ENCODE measurements around the gene PLXNC1.

PLXNC1 gene

GRCh38 chr12:94157181-94157580 lies 8.8 kb downstream of the PLXNC1 start:
- DNase-seq (ENCODE audit: insufficient read length, low spot score) = no peak
- no peak for FAIRE-seq

GRCh38 chr12:94157981-94158411 lies 9.6 kb downstream of the PLXNC1 start:
- FAIRE-seq = no peak
- DNase-seq (ENCODE audit: insufficient read length, low spot score) = no peak

GRCh38 chr12:94158666-94159065 lies 10.3 kb downstream of the PLXNC1 start:
- DNase-seq (ENCODE audit: insufficient read length, low spot score) (no peak), FAIRE-seq (no peak)

GRCh38 chr12:94162108-94162507 lies 13.7 kb downstream of the PLXNC1 start:
- FAIRE-seq (no peak), DNase-seq (ENCODE audit: insufficient read length, low spot score) (no peak)

DNA sequence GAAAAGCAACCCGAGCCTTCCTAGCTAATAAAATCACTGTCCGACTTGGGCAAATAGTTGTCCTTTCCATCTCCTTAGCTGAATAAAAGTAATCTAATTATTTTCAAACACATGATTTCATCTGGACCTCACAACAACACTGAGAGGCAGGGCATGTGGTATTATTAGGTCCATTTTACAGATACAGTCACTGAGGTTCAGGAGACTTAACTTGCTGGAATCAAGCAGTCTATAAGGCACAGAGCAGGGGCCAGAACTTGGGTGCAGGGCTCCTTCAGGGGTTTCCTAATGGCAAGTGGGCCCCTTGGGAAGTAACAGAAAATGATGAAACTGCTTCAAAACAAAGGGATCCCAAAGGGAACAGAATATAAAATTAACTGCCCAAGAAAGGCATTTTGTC lies 15.5 kb downstream of the PLXNC1 start:
- DNase-seq (ENCODE audit: insufficient read length, low spot score) (no peak), FAIRE-seq (no peak)

GRCh38 chr12:94165138-94165537 lies 16.8 kb downstream of the PLXNC1 start:
- no peak for DNase-seq (ENCODE audit: insufficient read length, low spot score)
- no peak for FAIRE-seq

DNA sequence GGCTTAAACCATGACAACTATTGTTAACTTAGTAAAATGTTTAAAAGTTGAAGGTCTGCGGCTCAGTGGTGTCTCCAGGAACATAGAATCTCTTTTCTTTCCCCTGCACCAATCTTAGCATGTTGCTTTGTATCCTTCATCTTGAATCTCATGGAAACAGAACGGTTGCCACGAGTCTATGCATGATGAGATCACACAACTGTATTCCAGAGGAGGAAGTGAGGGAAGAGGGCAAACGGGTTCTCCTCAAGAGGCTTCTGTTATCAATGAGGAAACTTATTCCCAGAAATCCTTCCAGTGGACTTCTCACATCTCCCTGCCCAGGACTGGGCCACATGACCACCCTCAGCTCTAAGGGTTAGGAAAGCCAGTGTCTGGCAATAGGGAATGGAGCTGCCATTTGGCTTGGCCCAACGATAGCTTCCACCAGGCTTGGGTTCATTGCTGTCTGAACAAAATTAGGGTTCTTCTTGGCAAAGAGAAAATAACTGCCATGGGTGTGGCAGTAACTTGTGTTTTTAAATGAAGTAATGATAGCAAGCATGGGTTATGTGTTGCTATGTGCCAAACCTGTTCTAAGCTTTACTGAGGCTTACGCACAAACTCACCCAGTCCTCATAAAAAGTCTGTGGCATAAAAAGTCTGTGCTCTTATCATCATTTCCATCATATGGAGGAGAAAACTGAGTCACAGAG lies 17.4 kb downstream of the PLXNC1 start:
- no peak for DNase-seq (ENCODE audit: insufficient read length, low spot score)
- FAIRE-seq = no peak

GRCh38 chr12:94167071-94167755 lies 18.8 kb downstream of the PLXNC1 start:
- no peak for DNase-seq (ENCODE audit: insufficient read length, low spot score)
- FAIRE-seq = no peak

GRCh38 chr12:94167756-94168416 lies 19.5 kb downstream of the PLXNC1 start:
- no peak for FAIRE-seq

GRCh38 chr12:94169495-94169894 lies 21.1 kb downstream of the PLXNC1 start:
- FAIRE-seq = no peak

More at GRCh38 chr12:94167756-94168416, 19.5 kb downstream of the PLXNC1 start:
- no peak for DNase-seq (ENCODE audit: insufficient read length, low spot score)

DNA sequence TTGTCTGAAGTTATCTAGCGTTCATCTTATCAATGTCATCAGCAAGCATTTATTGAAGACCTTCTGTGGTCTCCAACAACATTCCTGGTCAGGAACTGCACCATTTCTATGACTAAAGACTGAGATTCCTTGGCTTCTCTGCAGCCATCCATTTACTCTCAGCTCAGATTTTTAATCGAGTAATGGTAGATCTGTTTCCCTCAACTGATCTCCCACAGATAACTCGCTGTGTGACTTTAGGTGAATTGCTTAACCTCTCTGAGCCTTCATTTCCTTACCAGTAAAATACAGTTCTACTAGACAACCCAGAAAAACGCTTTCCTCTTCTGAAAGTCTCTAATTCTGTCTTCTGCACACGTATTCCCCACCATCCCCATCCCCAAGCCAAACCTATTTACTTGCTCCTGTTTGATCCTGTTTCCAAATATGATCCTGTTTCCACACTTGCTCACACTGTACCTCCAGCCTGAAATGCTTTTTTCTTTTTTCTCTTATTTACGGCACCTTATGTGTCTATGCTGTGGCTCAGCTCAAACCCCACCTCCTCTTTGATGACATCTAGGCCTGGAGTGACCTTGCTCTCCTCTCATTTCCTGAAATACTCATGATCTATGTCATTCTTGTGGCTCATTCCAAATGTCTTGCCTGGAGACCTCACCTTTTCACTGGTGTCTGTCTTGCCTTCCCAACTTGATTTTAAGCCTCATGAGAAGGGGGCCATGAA lies 21.8 kb downstream of the PLXNC1 start:
- no peak for FAIRE-seq
- DNase-seq (ENCODE audit: insufficient read length, low spot score) = no peak

More at GRCh38 chr12:94169495-94169894, 21.1 kb downstream of the PLXNC1 start:
- DNase-seq (ENCODE audit: insufficient read length, low spot score) = no peak

DNA sequence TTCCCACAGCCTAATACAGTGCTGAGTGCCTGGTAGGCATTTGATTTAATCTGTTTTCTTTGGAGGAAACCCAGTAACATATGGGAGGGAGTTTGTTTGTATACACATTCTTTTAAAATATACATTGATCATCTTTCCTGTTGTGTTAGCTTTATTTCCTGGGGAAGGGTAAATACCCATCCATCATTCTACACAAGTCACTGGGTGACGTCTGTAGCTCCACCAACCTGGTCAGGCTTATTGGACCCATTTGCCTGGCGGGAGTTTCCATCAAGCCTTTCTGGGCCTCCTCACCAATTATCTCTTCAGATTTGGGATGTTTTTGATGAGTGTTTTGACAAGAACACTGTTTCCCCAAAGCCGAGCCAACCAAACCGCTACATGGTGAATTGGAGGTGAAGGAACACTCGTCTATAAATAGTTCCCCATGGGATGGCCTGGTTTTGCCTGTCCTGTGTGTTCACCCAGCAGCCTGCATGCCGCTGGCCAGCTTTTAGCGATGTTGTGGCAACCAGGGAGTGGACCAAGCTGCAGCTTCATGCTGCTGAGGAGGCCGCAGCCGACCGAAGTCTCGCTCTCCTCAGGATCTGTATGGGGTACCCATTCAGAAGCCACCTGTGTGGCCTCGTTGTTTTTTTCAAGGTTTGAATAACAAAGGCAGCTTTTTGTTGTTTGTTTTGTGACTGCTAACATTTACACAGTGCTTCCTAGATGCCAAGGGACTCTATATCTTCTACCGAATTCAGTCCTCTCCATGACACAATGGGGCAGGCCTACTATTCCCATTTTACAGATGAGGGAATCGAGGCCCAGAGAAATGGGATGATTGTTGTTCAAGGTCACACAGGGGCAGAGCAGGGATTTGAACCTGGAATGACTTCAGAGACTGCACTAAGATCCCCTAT lies 22.6 kb downstream of the PLXNC1 start:
- FAIRE-seq (no peak), DNase-seq (ENCODE audit: insufficient read length, low spot score) (no peak)

DNA sequence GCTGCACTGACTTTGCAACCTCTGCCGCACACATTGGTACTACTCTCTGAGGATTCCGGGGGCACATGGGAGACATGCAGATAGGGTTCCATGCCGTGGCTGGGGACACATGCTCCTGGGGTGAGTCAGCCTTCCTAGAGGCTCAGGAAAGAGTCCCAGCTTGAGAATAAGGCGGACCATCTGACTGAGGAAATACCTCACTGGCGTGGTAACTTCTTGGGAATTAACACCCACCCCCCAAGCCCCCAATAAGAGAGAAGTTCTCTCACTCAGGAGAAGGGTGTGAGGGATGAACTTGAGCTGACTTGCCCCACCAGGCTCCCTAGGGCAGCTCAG lies 23.2 kb downstream of the PLXNC1 start:
- FAIRE-seq (no peak), DNase-seq (ENCODE audit: insufficient read length, low spot score) (no peak)

DNA sequence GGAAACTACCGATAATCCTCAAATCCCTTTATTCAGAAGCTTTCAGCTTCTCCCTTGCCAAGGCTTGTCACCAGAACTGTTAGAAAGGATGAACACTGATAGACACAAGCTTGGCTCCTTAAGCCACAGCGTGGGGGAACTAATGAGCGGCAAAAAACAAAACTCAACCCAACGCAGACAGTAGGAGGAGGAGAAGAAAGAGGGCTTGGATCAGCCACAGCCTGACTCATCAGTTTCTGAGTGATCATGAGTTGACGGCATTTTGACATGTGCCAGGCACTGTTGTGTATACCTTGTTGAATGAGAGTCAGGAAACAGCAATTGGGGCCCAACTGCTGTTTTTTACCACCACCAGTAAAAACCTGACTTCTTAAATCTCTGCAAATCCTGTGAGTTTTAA lies 23.7 kb downstream of the PLXNC1 start:
- no peak for DNase-seq (ENCODE audit: insufficient read length, low spot score)
- no peak for FAIRE-seq

DNA sequence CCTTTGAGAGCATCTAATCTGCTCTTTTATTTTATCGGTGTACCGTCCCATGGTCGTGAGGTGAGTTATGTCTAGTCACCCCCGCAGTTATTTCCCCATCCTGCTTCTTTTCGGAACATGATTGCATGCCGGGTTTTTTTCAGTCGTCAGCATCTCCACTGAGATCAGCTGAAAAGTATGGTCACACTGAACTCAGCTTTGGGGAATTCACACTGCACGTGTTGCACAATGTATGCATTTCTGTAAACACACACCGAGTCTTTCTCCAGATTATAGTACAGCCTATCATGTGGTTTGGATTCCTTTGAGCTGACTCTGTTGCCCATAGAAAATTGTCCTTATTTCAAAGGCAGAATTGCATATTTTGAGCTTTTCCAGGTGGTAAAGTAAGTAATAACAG lies 24.6 kb downstream of the PLXNC1 start:
- DNase-seq (ENCODE audit: insufficient read length, low spot score) (peak; percentile 57), FAIRE-seq (peak; percentile 62)

DNA sequence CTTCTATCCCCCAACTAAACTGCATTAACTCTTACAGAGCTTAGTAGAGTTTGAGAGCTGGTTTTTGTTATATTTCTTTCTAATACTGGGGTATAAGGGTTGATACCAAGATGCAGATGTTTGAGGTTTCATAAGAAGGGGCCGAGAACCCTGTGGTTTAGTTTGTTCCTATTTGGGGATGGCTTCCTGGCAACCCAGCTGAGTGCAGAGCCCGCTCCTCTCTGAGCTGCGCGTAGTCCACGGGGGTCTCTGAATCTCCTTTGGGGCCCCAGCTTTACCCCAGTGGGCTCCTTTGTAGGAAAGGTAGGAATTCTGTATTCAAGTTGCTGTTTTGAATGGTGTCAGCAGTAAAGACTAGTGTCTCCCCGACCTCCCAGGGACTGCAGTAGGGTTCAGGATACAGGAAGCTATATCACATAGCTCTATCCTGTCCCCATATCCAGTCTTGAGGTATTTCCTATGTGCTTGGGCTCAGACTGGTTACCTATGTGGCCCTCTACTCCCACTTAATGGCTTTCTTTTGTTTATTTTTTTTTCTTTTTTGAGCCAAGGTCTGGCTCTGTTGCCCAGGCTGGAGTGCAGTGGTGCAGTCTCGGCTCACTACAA lies 25.4 kb downstream of the PLXNC1 start:
- DNase-seq (ENCODE audit: insufficient read length, low spot score) = no peak
- FAIRE-seq = no peak

- no peak for FAIRE-seq
Observed at GRCh38 chr12:94174576-94174975, 26.2 kb downstream of the PLXNC1 start.

DNA sequence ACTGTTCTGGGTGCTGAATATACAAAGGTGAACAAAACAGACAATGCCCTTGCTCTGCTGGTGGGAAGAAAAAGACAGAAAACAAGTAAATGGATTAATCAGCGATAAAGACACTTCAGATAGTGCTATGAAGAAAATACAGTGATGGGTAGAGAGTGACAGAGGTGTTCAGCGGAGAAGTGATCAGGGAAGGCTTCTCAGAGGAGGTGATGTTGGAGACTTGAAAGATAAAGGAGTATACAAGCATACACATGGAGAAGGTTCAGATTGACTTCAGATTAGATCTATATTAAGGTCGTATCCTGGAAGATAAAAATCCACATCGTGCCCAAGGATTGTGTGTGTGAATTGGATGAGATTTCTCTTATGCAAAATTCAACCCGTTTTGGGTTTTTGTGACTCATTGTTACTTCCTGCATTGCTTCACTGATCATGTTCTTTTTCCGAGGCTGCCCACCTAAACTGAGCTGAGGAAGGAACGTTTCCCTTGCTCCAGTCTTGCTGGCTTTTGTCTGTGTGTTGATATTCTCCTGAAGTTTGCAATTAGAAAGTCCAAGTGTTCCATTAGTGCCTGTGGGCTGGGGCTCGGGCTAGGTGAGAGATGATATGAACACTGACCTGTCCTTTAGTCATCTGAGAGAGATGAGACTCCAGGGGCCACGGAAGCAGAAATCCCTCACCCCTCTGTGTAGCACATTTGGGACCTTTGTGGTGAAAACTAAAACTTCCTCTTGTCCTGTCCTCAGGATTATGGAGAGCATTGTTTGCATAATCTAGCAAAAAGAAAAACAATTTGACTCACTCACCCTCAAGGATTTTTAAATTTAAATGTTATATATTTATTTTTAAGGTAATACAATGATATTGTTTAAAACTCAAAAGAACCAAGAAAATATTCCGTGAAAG lies 27.6 kb downstream of the PLXNC1 start:
- no peak for DNase-seq (ENCODE audit: insufficient read length, low spot score)
- FAIRE-seq = no peak

More at GRCh38 chr12:94174576-94174975, 26.2 kb downstream of the PLXNC1 start:
- DNase-seq (ENCODE audit: insufficient read length, low spot score) = no peak

DNA sequence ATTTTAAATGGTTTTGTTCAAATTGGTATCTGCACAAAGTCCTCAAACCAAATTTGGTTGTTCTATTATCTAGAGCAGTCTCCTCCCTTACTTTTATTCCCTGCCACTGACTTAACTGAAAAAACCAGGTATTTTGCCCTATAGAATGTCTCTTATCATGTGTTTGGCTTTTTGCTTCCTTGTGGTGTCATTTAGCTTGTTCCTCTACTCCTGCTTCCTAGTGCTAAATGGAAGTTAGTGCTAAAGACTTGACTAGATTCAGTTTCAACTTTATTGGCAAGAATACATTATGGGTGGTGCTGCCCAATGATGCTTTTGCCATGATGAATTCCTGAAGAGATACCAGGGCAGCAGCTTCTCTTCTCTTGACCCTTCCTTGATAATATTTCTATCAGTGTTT lies 29.7 kb downstream of the PLXNC1 start:
- FAIRE-seq (no peak), DNase-seq (ENCODE audit: insufficient read length, low spot score) (no peak)
